GM18526 (cell line): ENCODE measurements around the gene RER1.

ENCODE experiments used
- POLR2A ChIP-seq: IDR thresholded peaks from 3 replicates; pipeline ENCODE4 v1.6.1; 2011; ENCODE audit not compliant: insufficient read length; ENCODE audit errors: extremely low read depth

Gene RER1

GRCh38 chr1:2431103-2431502 is 39.5 kb downstream of the RER1 start:
- TF ChIP-seq POLR2A, result no peak

- no peak for TF ChIP-seq POLR2A
Observed at GRCh38 chr1:2431518-2431917, 39.9 kb downstream of the RER1 start.

GRCh38 chr1:2432441-2432844 is 40.8 kb downstream of the RER1 start:
- no peak for TF ChIP-seq POLR2A

GRCh38 chr1:2433196-2433595 is 41.6 kb downstream of the RER1 start:
- no peak for TF ChIP-seq POLR2A

GRCh38 chr1:2433936-2434655 is 42.5 kb downstream of the RER1 start:
- no peak for TF ChIP-seq POLR2A

- no peak for TF ChIP-seq POLR2A
Observed at GRCh38 chr1:2435091-2435490, 43.5 kb downstream of the RER1 start.

GRCh38 chr1:2435746-2436355 is 44.2 kb downstream of the RER1 start:
- TF ChIP-seq POLR2A, result no peak

GRCh38 chr1:2436876-2437275 is 45.2 kb downstream of the RER1 start:
- TF ChIP-seq POLR2A, result no peak

- TF ChIP-seq POLR2A, result no peak
Observed at GRCh38 chr1:2437617-2438016, 46.0 kb downstream of the RER1 start.

GRCh38 chr1:2438038-2438437 is 46.4 kb downstream of the RER1 start:
- no peak for TF ChIP-seq POLR2A

GRCh38 chr1:2438641-2439040 is 47.0 kb downstream of the RER1 start:
- TF ChIP-seq POLR2A, result no peak

GRCh38 chr1:2439369-2439768 is 47.7 kb downstream of the RER1 start:
- no peak for TF ChIP-seq POLR2A

GRCh38 chr1:2441746-2442145 is 50.1 kb downstream of the RER1 start:
- TF ChIP-seq POLR2A, result no peak

GRCh38 chr1:2442661-2443060 is 51.0 kb downstream of the RER1 start:
- TF ChIP-seq POLR2A, result no peak

GRCh38 chr1:2443277-2444137 is 51.9 kb downstream of the RER1 start:
- no peak for TF ChIP-seq POLR2A

- TF ChIP-seq POLR2A, result no peak
Observed at GRCh38 chr1:2444138-2444591, 52.5 kb downstream of the RER1 start.

GRCh38 chr1:2445162-2445822 is 53.7 kb downstream of the RER1 start:
- no peak for TF ChIP-seq POLR2A
